Activated naive CD4-positive, alpha-beta T cell treated with Interleukin-2 at 50 U/mL for 16 hours (primary cell): ENCODE results near the gene KCNV2.
"Not testable (repeated sequence)": the region's sequence is repeated elsewhere in the genome, so short reads cannot be mapped to it uniquely, and the experiment has no call there.

Experiments
- DNase-seq: peaks from one replicate; pipeline ENCODE4 v3.0.0-alpha.2; 2020

The KCNV2 gene

DNA sequence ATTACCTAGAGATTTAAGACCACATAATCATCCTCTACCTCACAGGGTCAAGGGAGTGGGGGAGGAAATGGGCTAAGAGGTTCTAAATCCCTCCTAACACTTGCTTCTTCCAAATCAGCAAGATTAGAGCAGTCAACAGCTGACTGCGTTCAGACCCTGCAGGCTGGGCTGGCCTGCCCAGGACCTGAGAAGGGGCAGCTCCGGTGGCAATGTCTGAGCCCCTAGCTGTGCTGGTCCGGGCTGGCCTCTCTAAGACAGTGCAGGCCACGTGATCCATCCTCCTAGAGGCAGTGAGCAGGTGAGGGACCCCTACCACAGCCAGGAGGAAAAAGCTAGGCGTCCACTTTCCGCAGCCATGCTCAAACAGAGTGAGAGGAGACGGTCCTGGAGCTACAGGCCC, at the start of gene KCNV2:
Gene KCNV2 (plus strand): TSS at position 126 of the 400 bp plus-strand sequence. CDS start 230 bp downstream, at position 356.
- DNase-seq, result no peak

DNA sequence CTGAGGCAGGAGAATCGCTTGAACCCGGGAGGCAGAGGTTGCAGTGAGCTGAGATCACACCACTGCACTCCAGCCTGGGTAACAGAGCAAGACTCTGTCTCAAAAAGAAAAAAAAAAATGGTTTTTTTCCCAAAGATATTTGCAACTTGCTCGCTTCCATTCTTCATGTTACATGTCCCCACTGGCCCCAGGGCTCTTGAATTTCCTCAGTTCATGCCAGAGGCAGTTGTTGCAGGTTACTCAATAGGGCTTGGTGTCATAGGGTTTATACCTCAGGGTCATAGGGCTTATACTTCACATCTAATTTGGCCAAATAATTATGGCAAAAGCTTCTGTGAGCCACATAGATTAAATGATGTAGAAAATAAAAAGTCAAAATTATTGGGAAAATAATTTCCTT, 44.1 kb upstream of the KCNV2 start:
- no peak for DNase-seq

- no peak for DNase-seq
Observed at GRCh38 chr9:2674141-2674824, 43.0 kb upstream of the KCNV2 start.

DNA sequence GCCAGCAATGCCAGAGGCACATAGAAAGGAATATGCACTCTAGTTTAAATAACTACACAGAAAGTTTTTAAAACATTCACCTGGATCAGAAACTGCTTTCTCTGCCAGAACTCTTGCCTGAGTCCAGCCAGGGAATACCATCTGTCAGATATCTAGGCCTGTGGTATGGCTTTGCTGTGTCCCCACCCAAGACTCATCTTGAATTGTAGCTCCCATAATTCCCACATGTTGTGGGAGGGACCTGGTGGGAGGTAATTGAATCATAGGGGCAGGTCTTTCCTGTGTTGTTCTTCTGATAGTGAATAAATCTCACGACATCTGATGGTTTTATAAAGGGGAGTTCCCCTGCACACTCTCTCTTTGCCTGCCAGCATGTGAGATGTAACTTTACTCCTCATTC, 41.5 kb upstream of the KCNV2 start:
- no peak for DNase-seq

DNA sequence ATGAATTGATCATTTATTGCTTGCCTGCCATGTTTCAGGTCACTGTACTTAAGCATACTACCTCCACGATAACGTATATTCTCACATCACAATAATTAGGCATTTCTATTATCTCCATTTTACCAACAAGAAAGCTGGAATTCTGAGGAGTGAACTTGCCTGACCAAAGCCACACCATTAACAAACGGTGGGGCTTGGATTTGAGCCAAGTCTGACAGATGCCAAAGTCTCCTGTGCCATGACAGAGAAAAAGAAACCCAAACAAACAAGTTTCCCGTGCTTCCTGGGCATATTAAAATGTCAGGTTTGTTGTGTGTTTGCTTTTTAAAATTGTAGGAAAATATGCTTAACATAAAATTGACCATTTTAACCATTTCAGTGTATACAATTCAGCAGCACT, 40.8 kb upstream of the KCNV2 start:
- no peak for DNase-seq

DNA sequence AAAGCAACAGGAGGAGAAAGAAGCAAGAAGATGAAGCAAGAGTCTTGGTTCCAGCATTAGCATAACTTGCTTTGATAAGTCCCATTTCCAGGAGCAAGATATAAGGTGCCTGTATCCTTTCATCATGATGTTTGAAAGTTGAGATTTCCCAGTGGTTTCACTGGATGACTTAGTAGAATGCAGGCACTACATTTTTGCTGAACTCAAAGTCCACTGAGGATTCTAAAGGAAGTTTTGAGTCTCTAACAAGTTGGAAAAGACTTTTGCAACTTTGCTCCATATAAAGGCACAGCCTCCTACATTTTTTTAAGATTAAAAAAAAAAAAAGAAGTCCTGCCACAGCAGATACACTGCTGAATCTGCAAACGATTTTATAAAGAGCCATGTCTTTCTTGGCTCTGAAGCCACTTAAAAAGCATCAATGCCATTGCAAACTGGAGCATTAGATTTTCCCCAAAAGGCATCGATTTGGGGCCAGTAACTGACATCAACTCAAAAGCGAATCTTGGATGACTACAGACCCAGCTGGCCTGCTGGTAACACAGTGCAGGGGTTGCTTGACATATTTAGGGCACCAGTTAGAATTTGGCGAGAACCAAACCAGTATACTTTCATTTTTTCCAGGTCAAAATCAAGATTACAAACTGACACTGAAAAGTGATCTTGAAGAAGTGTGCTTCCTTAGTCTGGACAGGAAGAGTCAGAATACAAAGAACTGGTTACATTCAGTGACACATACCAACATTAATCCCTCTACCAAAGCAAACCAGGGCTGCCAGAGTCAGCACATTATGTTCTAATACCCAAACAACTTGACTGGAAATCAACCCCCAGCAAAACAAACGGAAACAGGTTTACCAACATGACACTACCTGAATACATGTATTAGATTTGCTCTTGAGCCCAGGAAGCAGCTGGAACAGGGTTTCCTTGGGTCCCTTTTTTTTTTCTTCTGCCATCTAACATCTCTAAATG, 39.1 kb upstream of the KCNV2 start:
- no peak for DNase-seq

- DNase-seq, result no peak
Observed at GRCh38 chr9:2679011-2679410, 38.3 kb upstream of the KCNV2 start.

DNA sequence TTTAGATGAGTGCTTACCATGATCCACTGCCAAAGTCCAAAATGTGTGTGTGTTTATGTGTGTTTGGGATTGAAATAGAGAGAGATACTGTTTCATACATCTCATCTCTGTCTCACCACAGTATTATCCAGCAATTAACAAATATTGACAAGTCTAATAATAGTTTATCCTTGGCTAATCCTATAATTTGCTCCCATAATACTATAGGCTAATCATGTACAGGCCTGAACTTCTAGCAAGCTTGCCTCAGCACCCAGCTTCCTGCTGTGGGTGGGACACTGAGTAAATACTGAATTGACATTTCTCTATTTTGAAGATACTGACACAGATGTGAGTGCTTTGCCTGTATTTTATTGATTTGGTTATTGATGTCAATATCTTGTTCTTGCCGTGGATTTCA, 35.3 kb upstream of the KCNV2 start:
- no peak for DNase-seq

GRCh38 chr9:2686911-2687310, 30.4 kb upstream of the KCNV2 start:
- DNase-seq, result no peak

DNA sequence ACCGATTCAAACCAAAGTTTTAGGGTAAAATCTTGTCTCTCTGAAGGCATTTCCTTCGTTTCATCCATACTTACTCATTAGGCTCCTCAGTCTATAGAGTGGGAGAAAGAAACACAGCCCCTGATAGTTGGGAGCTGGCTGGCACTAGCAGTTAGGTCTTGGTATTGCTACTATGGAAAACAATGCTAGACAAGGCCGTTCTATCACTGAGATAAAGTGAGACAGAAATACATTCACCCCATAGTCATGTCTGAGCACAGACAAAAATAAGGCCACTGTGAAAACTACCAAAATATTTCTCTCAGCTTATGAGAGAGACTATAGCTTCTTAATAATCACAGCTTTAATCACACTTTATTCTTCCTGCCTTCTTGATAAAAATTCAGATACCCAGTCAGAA, 28.7 kb upstream of the KCNV2 start:
- DNase-seq, result no peak

DNA sequence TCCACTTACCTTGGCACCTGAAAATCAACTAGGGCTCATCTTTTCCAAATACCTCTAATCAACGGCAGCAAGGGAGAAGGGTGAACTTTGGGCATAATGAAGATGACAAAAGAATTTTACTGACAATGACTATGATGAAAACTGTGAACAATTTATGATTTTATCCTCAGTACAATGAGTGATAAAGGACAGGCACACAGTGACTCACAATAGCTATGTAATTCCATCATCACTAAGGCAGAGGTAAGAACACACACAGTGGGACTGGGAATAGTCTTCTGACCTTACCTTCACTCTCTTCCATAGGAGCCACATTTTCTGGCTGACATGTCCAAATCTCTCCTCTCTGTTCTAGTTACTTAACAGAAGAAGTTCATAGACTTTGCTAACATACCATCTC, 26.1 kb upstream of the KCNV2 start:
- DNase-seq, result no peak

DNA sequence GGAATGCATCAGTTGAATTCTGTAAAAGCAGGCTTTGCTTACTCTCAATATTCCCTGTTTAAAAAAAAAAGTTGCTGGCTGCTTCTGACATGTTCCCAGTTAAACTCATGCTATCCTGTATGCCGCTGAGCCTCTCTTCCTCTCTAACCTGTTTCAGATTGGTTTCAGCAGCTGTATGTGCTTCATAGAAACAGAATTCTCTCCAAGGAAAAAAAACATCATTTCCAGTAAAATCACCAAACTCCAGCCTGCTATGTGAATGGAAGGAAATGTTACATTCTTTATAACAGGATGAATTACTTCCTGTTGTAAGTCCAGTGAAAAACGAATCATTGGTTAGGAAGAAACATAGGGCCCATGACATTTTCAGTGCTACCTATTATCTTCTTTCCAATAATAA, 25.7 kb upstream of the KCNV2 start:
- no peak for DNase-seq

- no peak for DNase-seq
Observed at GRCh38 chr9:2693056-2693455, 24.3 kb upstream of the KCNV2 start.

DNA sequence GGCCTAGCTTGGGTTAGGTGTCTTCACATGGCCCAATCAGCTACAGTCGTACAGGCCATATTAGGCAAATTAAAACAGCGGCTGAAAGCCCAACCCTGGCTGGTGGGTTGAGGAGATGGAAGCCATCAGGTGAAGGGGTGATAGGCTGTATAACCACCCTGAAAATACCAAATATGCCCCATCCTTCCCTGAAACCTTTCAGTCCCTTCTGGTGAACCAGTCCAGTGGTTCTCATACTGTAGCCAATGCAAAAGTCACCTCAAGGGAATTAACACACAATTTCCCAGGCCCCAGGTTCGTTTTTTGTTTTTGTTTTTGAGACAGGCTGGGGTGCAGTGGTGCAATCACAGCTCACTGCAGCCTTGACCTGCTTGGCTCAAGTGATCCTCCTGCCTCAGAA, 19.8 kb upstream of the KCNV2 start:
- no peak for DNase-seq

GRCh38 chr9:2700398-2700797, 16.9 kb upstream of the KCNV2 start:
- no peak for DNase-seq

- no peak for DNase-seq
Observed at GRCh38 chr9:2700909-2701550, 16.3 kb upstream of the KCNV2 start.

- no peak for DNase-seq
Observed at GRCh38 chr9:2704504-2704903, 12.8 kb upstream of the KCNV2 start.

DNA sequence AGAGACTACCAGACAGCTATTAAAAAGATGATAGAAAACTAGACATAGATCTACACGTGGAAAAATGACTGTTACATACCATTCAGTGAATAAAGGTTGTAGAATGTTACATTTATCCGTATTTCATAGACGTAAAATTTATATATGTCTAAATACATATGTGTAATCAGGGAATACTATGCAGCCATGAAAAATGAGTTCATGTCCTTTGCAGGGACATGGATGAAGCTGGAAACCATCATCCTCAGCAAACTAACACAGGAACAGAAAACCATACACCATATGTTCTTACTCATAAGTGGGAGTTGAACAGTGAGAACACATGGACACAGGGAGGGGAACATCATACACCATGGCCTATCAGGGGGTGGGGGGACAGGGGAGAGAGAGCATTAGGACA, 10.1 kb upstream of the KCNV2 start:
- DNase-seq, result not testable (repeated sequence)

DNA sequence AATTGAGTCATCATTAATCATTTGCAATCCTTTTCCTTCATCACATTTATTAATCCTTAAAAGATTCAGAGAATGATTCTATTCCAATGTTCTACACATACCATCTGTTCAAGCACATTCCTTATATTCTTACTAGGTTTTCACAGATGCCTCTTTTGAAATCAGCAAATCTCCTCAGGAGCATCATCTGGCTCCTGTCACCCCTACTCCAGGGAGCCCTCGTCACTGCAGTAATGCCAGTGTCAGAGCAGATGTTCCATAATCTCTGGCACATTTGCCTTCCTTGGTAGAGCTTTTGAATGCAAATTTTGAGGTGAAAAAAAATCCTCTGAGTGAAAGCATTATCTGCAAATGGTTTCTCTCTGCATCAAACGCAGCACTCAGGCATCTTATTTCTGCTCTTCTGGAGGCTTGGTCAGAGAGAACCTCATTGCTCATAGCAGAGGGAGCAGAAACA, 7.6 kb upstream of the KCNV2 start:
- no peak for DNase-seq

DNA sequence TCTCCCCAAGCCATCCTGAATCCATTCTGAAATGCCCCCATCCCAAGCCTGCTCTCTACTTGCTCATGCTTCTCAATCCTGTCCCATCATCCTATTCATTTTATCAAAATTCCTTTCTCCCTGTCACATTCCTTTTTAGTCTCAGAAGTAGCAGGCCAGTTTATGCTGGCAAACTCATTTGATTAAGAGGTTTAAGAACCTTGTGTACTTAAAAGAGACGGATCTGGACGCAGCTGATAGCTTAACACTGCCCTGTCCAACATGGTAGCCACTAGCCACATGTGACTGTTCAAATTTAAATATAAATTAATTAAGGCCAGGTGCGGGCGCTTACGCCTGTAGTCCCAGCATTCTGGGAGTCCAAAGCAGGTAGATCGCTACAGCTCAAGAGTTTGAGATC, 5.6 kb upstream of the KCNV2 start:
- DNase-seq, result no peak

- DNase-seq, result no peak
Observed at GRCh38 chr9:2718001-2718697, 839 bp downstream of the KCNV2 start.

- DNase-seq, result no peak
Observed at GRCh38 chr9:2718698-2719033, 1.4 kb downstream of the KCNV2 start.

DNA sequence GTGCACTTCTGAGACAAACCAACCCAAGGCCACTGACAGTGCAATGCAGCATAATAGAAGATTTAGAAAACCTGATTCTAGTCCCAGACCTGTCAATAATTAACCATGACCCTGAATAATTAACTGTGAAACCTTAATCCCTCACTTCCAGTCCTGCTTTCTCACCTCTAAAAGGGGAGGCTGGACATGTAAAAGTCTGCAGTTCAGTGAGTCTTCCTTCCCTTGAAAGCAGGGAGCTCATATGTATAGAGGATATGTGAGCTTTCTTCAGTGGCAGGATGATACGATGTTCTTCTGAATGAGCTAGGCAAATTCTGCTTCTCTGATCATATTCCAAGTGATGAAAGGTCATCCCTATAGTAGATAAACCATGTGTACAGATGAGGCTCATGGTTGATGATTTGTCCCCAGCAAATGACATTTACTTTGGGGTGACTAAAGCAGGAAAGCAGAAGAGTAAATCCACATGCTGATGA, 2.9 kb downstream of the KCNV2 start:
- no peak for DNase-seq
